HG03280 (cell line): ENCODE data around the gene AFP.

Source experiments
- ATAC-seq: cut with Tn5 transposase; IDR thresholded peaks from one replicate; pipeline ENCODE4 v1.9.1; 2021; ENCODE audit warnings: mild to moderate bottlenecking, moderate library complexity; ENCODE audit not compliant: unreplicated experiment

The AFP gene

DNA sequence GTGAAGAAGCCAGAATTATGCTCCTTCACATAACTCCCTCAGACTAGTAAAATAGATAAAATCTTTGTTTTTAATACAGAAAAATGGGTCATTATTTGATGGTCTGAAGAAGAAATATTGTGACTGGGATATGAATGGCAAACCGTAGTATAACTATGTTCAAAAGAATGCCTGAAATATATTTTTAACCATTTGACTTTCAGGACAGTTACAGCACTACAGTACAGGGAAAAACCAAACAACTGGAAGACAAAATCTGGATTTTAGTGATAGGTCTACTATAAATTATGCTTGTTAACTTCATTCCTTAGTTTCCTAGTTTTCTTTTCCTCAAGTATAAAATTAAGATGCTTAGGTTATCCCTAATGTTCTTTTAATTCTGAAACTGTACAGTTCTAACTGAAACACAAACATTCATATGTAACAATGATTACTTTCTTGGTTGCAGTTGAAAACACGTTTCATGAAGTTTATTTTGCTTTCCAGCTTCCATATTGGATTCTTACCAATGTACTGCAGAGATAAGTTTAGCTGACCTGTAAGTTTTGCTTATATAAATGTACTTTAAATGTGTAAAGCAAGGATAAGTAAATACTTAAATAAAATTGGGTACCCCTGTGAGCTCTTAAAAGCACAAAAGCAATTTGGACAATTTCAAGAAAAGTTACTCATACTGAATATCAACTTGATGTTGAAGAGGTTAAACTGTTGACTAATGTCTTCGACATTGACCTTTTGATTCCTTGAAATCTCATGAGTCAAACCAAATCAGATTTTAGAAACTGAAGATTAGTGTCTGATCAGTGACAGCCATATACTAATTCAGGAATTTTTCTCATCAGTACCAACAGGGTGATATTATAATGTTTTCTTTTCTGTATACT is 895 bp downstream of the AFP start:
- ATAC-seq, result no peak

DNA sequence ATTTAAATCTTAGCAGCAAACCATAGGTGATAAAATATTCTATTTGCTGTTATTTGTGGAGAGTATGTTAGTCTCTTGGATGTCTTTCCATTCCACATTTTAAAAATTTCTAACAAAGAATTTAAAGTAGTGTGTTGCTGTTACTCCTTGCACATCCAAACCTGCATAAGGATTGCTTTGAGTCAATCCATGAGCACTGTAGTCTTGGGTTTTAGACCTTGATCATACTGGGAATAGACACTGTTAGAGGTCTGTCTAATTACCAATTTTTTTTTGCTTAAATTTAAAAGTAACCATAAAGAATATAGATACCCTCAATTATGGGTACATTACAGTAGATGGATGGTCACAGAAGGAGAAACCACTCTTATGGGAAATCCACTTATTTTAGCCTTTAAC is 1.5 kb downstream of the AFP start:
- no peak for ATAC-seq

DNA sequence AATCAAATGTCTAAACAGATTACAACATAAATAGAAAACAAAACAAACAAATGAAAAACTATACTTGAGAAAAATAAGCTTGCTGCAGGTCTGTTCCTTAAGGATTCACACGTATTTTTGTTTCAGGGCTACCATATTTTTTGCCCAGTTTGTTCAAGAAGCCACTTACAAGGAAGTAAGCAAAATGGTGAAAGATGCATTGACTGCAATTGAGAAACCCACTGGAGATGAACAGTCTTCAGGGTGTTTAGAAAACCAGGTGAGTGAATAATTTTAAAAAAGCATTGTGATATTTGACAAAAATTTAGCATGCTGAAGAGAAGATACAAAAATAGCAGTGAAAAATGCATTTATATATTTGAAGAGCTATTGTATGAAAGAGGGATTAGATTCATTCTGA is 2.0 kb downstream of the AFP start:
- ATAC-seq, result no peak

DNA sequence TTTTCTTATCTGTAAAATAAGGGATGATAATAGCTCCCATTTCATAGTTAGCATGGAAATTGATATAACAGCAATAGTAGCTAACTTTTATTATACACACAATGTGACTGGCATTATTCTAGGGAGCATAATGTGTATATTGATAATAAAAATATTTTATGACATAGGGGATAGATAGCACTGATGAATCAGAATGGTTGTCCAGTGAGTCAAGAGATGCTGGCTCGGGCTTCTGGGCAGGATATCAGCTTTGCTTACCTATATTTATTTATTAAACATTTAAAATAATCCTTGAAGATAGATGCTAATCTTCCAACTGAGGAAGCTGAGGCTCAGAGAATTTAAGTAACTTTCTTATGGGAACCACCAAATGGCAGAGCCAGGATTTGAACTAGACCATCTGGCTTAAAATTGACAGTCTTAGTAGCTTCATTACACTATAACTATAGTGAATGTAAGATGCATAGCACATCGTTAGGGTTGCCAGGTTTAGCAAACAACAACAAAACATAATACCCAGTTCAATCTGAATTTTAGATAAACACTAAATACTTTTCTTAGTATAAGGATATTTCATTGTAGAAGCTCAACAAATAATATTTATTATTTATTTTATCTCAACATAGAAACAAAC is 2.7 kb downstream of the AFP start:
- no peak for ATAC-seq

DNA sequence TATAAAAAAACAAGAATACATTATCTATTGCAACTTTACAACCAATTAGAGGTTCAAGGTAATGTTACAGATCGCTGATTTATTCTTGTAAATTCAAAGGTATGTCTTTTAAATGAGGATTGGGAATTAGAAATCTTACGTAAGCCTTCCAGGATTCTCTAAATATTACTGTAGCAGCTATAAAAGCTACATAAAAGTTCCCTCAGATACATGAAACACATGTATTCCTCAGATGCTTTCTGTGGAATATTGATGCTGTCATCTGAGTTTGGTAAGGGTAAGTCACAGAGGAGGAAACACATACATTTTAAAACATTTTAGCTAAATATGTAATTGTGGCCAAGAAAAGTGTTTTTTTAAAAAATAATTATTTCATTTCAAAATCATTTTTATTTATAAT is 3.4 kb downstream of the AFP start:
- ATAC-seq, result no peak

DNA sequence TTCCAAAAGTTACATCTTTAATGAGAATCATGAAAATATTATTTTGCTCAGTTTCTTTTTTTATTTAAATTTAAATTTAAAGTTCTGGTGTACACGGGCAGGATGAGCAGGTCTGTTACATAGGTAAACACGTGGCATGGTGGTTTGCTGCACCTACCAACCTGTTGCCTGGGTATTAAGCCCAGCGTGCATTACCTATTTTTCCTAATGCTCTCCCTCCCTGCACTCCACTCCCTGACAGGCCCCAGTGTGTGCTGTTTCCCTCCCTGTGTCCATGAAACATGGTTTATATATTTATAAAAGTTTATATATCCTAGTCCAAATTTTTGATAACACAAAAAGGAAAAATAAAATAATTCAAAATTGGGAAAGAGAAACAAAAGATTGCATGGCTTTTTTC is 4.0 kb downstream of the AFP start:
- no peak for ATAC-seq

DNA sequence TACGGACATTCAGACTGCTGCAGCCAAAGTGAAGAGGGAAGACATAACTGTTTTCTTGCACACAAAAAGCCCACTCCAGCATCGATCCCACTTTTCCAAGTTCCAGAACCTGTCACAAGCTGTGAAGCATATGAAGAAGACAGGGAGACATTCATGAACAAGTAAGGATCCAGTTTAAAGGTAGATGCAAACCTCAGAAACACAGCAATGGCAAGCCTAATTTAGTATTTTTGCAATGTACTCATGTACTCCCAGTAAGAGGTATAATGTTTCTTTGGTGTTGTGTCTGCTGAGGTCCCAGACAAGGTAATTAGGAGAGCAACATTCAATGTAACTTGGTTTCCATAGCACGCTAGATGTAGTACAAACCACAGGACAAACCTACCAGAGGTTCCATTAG is 4.6 kb downstream of the AFP start:
- ATAC-seq, result no peak

DNA sequence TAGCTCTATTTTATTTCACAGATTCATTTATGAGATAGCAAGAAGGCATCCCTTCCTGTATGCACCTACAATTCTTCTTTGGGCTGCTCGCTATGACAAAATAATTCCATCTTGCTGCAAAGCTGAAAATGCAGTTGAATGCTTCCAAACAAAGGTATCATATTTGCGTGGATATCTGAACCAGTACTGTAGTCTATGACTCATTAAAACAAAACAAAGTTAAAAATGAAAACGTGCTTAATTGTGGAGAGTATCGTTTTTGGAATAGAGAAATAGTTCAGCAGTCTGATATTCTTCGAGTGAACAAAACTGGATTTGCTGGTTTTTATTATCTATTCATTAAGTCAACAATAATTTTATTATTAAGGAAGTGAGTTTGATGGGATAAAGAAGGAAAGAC is 6.3 kb downstream of the AFP start:
- no peak for ATAC-seq

DNA sequence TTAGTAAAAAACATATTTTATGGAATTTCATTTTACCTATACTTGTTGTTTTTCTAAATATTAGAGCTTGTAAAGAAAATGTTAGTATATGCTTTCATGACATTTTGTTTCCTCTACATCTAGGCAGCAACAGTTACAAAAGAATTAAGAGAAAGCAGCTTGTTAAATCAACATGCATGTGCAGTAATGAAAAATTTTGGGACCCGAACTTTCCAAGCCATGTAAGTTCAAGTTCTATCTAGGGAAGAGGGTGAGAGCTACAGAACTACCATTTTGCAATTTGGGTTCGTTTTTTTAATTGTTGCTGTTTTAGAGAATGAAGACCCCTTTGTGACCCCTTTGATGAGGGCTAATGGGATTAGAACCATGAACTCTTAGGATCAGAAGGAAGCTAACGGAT is 7.2 kb downstream of the AFP start:
- no peak for ATAC-seq

DNA sequence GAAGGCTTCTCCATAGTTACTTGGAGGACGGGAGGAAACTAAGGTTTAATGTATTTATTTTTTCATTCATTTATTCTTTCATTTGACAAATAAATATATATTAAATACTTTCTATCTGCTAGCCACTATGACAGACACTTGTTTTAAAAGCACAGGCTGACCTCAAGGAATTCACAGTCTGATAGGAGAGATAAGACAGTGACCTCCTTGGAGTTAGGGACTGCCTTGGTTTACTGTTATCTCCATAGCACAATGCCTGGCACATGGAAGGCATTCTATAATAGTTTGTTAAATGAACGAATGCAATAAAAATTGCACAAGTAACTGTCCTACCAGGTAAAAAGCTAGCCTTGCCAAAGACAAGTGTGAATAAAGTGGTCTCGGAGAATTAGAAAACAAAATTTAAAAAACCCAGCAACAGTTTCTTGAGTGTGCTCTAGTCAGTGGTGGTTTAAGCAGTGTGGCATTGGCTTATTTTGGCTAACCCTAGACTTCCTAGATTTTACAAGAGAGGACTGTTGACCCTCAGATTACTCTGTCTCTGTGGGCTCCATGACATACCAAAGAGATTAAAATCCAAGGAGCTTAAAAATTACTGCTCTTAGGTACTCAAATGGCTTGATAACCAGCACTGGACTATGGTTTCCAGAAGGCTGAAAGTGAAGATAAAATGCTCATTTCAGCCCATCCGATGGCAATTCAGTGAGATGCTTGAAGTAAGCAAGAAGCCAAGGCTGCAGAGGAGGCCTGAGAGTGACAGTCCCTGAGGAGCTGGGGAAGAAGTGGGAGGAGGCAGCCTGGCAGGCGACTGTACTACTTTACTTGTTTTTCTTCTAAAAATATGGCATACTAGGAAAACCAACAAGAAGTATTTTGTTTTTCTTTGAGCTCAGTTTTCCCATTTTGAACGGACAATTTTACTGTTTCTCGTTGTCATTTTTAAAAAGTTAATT is 9.6 kb downstream of the AFP start:
- no peak for ATAC-seq

DNA sequence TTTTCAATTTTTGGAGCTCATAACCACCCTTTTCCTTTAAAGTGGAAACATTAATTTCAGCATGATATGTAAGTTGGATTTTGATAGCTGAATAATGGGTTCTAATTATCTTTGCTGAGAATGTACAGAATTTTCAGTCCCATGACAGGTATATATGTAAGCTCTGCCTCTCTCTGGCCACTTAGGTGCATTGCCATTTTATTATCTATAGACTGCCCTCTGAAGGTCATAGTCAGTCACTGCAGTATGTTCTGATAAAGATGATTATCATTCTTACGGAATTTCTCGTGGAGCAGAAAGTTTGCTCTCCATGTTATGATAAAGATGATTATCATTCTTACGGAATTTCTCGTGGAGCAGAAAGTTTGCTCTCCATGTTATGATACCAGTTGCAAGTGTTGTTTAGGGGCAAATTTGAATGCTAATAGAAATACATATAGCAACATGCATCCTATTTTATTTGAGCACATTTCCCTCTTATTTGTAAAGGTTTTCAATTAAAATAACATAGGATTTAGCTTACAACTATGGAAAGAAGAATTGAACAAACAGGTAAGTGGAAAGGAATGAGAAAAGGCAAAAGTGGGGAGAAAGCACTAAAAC is 10.4 kb downstream of the AFP start:
- peak; percentile 100 for ATAC-seq

DNA sequence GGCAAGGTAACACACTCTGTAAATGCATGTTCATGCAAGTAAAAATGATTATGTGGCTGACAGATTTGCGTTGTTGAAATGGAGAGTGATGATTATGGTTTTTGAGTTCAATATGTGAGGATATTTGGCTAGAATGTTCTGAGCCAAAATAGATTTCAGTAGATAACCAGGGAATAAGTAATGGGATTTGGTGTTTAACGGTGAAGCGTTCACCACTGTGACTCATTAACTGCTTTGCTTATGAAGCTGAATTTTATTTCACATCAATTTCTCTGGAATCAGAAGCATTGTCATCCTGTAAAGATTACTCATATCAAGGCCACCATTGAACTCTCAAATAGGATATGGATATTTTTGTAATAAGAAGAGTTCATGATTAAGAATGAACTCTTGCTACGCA is 11.7 kb downstream of the AFP start:
- ATAC-seq, result no peak

DNA sequence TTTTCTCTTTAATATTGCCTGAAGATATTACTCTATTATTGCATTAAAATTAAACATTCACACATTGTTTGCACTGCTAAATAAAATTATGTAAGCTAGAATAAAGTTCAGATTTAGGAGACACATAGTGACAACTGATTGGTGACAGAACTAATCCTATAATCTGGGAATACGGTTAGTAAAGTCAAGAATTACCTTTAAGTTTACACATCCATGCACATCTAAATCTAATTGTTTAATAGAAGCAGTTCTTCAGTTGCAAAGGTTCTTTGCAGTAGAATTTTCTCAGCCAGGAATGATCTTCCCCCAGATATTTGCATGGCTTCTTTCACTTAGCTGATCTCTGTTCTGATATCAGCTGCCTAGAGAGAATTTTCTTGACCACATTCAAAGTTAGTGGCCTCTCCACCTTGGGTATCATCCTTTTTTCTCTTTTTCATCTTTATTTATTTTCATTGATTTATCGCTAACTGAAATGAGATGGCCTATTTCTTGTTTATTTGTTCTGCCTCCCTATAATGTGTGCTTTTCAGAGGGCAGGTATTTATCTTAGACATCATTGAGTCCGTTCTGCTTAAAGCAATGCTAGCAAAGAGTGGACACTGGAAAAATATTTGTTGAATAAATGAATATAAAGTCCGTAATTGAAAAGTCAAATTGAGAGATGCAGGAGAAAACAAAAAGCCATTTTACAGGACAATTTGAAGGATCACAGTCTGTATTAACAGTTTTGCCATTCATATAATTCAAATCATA is 12.6 kb downstream of the AFP start:
- no peak for ATAC-seq

DNA sequence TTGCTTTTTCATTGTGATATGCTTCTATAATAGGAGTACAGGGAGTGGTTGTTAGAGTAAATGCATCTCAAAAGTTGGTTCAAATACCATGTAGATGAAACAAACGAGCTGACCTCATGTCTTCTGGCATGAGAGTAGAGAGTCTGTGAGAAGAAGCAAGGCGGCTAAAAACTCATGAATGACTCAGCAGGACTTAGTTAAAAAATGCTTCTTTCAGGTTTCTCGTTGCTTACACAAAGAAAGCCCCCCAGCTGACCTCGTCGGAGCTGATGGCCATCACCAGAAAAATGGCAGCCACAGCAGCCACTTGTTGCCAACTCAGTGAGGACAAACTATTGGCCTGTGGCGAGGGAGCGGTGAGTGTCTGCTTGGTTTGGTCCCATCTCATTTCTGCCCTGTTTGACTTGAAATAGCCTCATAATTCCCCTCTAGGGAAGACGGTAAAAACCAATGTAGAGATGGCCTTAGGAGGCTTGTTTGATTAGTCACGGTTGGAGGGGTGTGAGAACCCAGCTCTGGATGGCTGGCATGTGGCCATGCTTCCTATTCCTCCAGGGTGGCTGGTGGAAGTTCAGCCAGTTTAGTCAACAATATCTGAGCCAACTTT is 14.5 kb downstream of the AFP start:
- no peak for ATAC-seq

DNA sequence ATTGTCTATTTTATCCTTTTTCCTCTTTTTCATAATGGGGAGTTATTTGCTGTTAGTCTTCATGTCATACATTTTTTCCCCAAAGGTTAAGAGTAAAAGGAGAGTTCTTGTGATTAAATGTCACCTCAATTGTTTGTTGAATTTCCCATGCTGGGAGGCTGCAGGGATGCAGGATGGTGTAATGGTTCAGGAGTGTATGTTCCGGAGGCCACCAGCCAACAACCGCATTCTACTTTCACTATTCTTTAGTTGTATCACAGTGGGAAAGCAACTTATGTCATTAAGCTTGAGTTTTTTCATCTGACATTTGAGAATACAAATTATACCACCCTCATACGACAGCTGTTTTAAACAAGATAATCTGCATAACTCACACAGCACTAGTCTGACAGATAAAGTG is 15.4 kb downstream of the AFP start:
- ATAC-seq, result no peak

DNA sequence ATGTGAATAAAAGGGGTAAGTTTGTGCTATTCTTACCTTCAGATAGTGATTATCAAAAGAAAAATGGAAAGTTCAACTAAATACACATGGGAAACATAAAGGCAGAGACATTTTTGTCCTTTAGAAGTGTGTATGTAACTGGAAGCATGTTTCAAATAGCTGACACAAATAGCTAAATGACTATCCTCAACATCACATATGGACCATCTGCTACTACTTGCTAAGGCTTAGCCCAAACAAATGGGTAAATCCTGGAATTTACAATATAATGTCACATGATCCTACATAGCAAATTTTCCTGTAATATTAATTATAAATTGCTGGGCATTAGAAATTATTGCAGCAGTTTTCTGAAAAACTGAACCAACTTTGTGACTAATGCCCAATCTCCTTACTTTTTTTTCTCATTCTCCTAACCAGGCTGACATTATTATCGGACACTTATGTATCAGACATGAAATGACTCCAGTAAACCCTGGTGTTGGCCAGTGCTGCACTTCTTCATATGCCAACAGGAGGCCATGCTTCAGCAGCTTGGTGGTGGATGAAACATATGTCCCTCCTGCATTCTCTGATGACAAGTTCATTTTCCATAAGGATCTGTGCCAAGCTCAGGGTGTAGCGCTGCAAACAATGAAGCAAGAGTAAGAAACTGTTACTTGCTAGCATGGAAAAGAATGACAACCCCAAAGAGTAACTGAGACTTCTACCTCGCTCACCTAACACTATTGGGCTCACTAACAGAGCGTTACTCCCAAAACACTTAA is 16.1 kb downstream of the AFP start:
- no peak for ATAC-seq

DNA sequence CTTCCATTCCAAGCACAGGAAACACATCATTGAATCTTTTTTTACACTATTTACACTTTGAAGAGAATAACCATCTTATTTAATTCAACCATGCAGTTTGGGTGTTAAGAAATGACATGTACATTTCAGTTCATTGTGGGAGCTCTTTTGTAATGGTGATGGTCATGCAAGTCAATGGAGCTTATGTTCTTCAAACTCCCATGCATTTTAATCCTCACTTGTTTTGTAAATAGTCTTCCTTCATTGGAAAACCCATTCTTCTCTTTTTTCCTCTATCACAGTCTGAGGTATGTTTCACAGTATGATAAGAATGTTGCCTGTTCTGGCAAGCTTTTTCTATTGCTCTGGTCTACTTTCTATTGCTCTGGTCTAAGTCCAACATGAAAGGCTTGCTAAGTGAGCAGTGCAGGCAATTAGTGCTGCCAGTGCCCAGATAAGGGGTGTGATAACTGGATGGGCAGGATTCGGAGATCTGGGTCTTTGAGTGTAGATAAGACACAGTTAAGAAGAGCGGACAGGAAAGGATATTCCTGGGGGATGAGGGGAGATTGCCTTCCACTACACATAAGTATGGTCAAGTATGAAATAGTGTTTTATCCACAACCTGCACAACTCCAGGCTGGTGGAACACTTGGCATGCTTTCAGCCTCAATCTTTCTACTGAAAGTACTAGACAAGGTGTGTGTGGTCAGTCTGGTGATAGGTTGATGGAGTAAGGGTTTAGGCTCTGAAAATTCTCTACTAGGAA is 17.1 kb downstream of the AFP start:
- no peak for ATAC-seq

DNA sequence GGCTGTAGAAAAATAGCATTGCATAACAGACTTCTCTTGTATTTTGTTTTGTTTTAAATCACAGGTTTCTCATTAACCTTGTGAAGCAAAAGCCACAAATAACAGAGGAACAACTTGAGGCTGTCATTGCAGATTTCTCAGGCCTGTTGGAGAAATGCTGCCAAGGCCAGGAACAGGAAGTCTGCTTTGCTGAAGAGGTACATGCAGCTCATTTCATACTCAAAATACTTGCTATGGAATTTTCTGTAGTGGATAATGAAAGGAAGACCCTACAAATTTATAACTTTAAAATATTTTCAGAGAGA is 17.6 kb downstream of the AFP start:
- ATAC-seq, result no peak

DNA sequence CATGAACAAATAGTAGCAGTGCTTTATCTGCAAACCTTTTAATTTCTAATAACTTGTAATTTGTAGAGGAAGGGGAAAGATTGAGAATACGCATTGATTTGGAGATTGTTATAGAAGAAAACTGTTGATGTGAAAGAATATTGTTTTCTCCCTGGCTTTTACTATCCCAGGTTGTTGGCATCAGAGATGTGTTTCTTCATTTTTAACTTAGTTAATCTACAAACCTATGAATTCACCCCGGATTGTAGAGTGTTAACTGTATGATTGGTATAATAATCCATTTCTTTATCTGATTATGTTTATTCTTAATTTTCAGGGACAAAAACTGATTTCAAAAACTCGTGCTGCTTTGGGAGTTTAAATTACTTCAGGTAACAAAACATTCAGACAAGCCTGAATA is 18.9 kb downstream of the AFP start:
- ATAC-seq, result no peak
